GM12872 (cell line): ENCODE measurements around the gene RNASEH2B.

Experiments used
- CTCF ChIP-seq: IDR thresholded peaks from 3 replicates; pipeline ENCODE4 v1.5.1; 2011; ENCODE audit warnings: low read depth, mild to moderate bottlenecking, low read length, moderate library complexity; ENCODE audit not compliant: insufficient read depth

RNASEH2B gene

GRCh38 chr13:50951366-50951765, 41.8 kb downstream of the RNASEH2B start:
- TF ChIP-seq CTCF, result no peak

GRCh38 chr13:50955241-50955640, 45.6 kb downstream of the RNASEH2B start:
- TF ChIP-seq CTCF, result no peak

- TF ChIP-seq CTCF, result no peak
Observed at GRCh38 chr13:50955798-50956197, 46.2 kb downstream of the RNASEH2B start.

- TF ChIP-seq CTCF, result no peak
Observed at GRCh38 chr13:50957620-50958019, 48.0 kb downstream of the RNASEH2B start.

- TF ChIP-seq CTCF, result no peak
Observed at GRCh38 chr13:50969691-50970090, 60.1 kb downstream of the RNASEH2B start.

GRCh38 chr13:50970956-50971355, 61.4 kb downstream of the RNASEH2B start:
- no peak for TF ChIP-seq CTCF

- no peak for TF ChIP-seq CTCF
Observed at GRCh38 chr13:50974268-50974667, 64.7 kb downstream of the RNASEH2B start.

GRCh38 chr13:50979187-50979586, 69.6 kb downstream of the RNASEH2B start:
- no peak for TF ChIP-seq CTCF
